NCI-H774 (cell line): ENCODE results near the gene IGFALS.

Experiments used
- DNase-seq: peaks from one replicate; lab custom pipeline; 2025; lab: John Stamatoyannopoulos, UW

Gene IGFALS

DNA sequence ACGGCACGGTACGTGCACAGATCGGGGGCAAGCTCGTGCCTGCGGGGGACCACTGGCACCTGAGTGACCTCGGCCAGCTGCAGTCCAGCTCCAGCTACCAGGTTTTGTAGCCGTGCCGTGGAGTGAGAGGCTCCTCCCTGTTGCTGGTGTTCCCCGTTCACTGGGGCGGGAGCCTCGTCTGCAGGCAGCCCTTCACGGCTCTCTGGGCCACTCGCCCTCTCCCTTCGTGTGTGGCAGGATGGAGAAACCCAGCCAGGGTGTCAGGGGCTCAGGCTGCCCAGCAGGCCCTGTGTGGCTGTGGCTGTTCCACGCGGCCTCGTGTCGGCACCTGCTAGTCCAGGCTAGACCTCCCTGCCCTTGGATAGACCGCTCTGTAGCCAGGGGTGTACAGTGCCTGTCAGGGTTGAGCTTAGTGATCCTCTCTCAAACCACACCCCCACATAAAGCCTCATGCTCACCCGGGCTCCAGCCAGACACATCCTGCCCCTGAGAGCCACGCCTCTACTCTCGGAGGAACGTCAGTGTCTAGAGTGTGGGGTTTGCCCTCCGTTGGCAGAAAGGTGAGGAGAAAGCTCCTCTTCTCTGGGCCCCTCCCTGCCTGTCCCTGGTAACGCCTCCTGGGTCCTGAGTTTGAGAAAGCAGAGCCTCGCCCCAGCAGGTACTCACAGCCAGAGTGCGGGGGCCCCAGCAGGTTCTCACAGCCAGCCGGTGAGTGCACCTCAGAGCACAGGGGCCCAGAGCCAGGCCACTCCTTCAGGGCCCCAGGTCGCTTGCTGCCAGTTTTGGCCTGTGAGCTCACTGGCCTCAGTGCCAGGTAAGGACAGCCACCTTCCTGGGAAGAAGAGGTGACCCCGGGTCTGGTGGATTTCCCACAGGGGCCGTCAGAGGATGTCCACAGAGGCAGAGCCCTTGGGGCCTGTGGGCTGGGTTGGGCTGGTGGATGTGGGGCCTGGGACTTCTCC lies 49.8 kb downstream of the IGFALS start:
- DNase-seq = no peak

DNA sequence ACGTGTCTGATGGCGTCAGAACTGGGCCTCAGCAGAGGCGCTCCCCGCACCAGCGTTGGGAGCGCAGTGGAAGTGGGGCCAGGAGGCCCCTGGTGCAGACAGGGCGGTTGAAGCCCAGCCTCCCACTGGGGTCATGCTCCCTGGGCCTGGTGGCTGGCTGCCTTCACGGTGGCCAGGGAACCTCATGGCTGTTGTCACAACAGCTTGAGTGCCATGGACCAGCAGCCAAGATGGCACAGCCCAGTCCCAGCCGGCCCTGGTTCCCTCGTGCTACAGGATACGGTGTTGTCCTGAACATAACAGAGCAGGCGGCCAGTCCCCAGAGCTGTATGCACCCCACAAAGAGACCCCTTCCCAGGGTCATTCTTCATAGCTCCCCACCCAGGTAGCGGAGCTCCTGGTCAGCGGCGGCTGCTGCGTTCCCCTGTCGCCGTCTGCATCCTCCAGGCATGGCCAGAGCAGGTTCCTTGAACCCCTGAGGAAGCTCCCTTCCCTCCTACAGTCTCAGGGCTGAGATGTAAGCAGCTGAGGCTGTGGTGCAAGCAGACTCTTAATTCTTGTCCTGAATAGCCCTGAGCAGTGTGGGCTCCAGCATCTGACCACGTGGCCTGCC lies 51.8 kb downstream of the IGFALS start:
- no peak for DNase-seq

DNA sequence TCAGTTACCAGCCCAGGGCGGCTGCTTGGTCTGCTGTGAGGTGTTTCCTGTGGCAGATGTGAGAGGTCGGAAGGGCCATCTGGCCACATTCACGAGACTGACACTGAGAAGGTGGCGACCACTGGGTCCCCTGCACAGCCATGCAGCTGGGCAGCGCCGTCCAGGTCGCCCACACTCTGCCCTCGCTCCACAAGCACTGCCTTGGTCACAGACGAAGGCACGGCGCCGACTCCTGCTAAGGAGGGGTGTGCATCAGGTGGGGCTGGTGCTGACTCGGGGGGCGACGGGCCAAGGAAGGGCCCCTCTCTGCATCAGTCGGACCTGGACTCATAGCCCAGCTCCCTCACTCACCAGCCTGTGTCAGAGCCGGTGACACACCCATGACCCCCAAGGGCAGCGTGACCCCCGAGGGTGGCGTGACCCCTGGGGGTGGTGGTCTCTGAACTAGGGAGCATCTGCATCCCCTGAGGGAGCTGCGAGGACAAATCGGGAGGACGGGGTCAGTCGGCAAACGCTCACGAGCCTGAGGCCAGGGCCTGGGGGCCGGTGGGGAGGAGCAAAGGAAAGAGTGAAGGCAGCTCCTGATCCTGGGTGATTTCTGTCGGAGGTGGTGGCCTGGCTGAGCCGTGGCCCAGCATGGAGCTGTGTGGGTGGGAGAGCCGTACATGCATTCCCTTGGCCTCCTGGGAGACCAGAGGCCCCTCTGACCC lies 52.6 kb downstream of the IGFALS start:
- no peak for DNase-seq
